K562 (cell line): Measurements from ENCODE around the gene F2RL1. TPM values are rescaled to one million over a fixed set of nuclear protein-coding genes. Genes with fewer than 3 reads are reported as not detected.

ENCODE experiments used
- ATAC-seq: fragments of 200-7000 bp; cut with Tn5 transposase; 3 replicates; pipeline ENCODE4 v1.9.1; 2020; ENCODE audit warnings: moderate library complexity
- BruUV-seq: library from RNA; stranded (reverse); fragments of 400-500 nt; replicated peaks from 2 replicates; lab custom pipeline; 2021; lab: Mats Ljungman, UMichigan
- CTCF ChIA-PET: fragments of 300-600 bp; formaldehyde crosslinking; extraction: SDS; loops from one replicate; lab custom pipeline; 2021; ENCODE audit warnings: low intra/inter-chr PET ratio; lab: Yijun Ruan, JAX
- POLR2A ChIA-PET: fragments of 300-600, 350-650 bp; sonication (Branson Sonifier 250); formaldehyde crosslinking; extraction: SDS; loops from one replicate; lab custom pipeline; 2021; ENCODE audit warnings: antibody characterized with exemption, inconsistent platforms; lab: Yijun Ruan, JAX
- DNase-seq, 4 experiments: peaks; one replicate each; pipeline versions ENCODE4 v3.0.0 to v3.0.0-alpha.2; 2011 to 2018; ENCODE audit warnings: low spot score in 3 of 4, mixed read lengths in 3 of 4; ENCODE audit errors: extremely low read depth in 1 of 4
- FAIRE-seq: peaks from 2 replicates; lab custom pipeline; 2011; peaks lifted over from hg19 to GRCh38; lab: Jason Lieb, UNC
- H2AFZ ChIP-seq: 2 replicates; pipeline ENCODE4 v1.6.0; 2011; ENCODE audit warnings: low read depth, low read length, control low read depth, inconsistent platforms
- H3K27ac ChIP-seq: fragments of 200-600 bp; 3 replicates; pipeline ENCODE4 v1.8.0; 2011; ENCODE audit warnings: low read depth, mild to moderate bottlenecking, control low read depth, inconsistent platforms, low read length, moderate library complexity, mixed read lengths; ENCODE audit errors: extremely low read depth
- H3K27me3 ChIP-seq, 2 experiments: fragments of 300-600 bp in 1 of 2; 2 replicates in 1 of 2; 3 replicates in 1 of 2; pipeline versions ENCODE4 v1.6.0 to v1.8.0; 2011; ENCODE audit warnings: inconsistent platforms in 2 of 2, low read length in 2 of 2, mild to moderate bottlenecking in 1 of 2, mixed read lengths in 1 of 2, moderate library complexity in 1 of 2; ENCODE audit not compliant: control insufficient read depth in 2 of 2, insufficient read depth in 2 of 2
- H3K36me3 ChIP-seq: fragments of 300-600 bp; 3 replicates; pipeline ENCODE4 v1.8.0; 2011; ENCODE audit warnings: mild to moderate bottlenecking, low read length, inconsistent platforms; ENCODE audit not compliant: control insufficient read depth, insufficient read depth
- H3K4me1 ChIP-seq, 2 experiments: fragments of 200-600 bp in 1 of 2; replicated peaks in 1 of 2; 2 replicates in 1 of 2; 3 replicates in 1 of 2; pipeline versions ENCODE4 v1.5.1 to v1.8.0; 2011; ENCODE audit warnings: inconsistent platforms in 2 of 2, low read length in 2 of 2, mild to moderate bottlenecking in 1 of 2, mixed read lengths in 1 of 2, moderate library complexity in 1 of 2; ENCODE audit not compliant: control insufficient read depth in 2 of 2, insufficient read depth in 2 of 2
- H3K4me2 ChIP-seq: 2 replicates; pipeline ENCODE4 v1.6.1; 2011; ENCODE audit warnings: low read length, control low read depth, inconsistent platforms, mixed read lengths; ENCODE audit not compliant: insufficient read depth
- H3K4me3 ChIP-seq: fragments of 200-600 bp; sonication (generic), shearing (Covaris generic); 2 replicates; pipeline ENCODE4 v1.5.1; 2016; ENCODE audit warnings: control low read depth, inconsistent platforms
- H3K79me2 ChIP-seq: fragments of 200-600 bp; 3 replicates; pipeline ENCODE4 v1.8.0; 2011; ENCODE audit warnings: low read length, inconsistent platforms; ENCODE audit not compliant: control insufficient read depth, insufficient read depth
- H3K9ac ChIP-seq, 2 experiments: 2 replicates each; pipeline versions ENCODE4 v1.6.0 to v1.6.1; 2011; ENCODE audit warnings: low read depth in 2 of 2, low read length in 2 of 2, control low read depth in 1 of 2, inconsistent platforms in 1 of 2, mild to moderate bottlenecking in 1 of 2, mixed read lengths in 1 of 2; ENCODE audit not compliant: insufficient read depth in 1 of 2
- H3K9me1 ChIP-seq: one replicate; pipeline ENCODE4 v1.6.0; 2011; ENCODE audit warnings: inconsistent platforms, mild to moderate bottlenecking, low read length, moderate library complexity; ENCODE audit not compliant: control insufficient read depth, insufficient read depth
- H3K9me3 ChIP-seq: replicated peaks from 2 replicates; pipeline ENCODE4 v1.5.1; 2011; ENCODE audit warnings: low read depth, low read length, inconsistent platforms; ENCODE audit not compliant: control insufficient read depth, insufficient read depth
- H4K20me1 ChIP-seq: replicated peaks from 2 replicates; pipeline ENCODE4 v1.6.1; 2011; ENCODE audit warnings: low read length, inconsistent platforms, mixed read lengths; ENCODE audit not compliant: control insufficient read depth, insufficient read depth
- CCNT2 ChIP-seq: IDR thresholded peaks from 2 replicates; pipeline ENCODE4 v1.6.1; 2011; ENCODE audit warnings: borderline replicate concordance, low read depth, mild to moderate bottlenecking, moderate library complexity, mixed read lengths, low read length; ENCODE audit not compliant: insufficient read length; ENCODE audit errors: extremely low read depth
- CEBPB ChIP-seq: fragments of 450-650 bp; IDR thresholded peaks from 2 replicates; pipeline ENCODE4 v1.6.1; 2016; ENCODE audit warnings: missing genetic modification characterization, missing compliant biosample characterization
- SMARCE1 ChIP-seq: fragments of 450-650 bp; IDR thresholded peaks from 2 replicates; pipeline ENCODE4 v1.7.1; 2016; ENCODE audit warnings: mild to moderate bottlenecking
- ZBTB7A ChIP-seq: IDR thresholded peaks from 2 replicates; pipeline ENCODE4 v1.6.1; 2011; ENCODE audit warnings: low read depth, mild to moderate bottlenecking, low read length, moderate library complexity, borderline replicate concordance; ENCODE audit not compliant: control insufficient read depth
- ZFP30 ChIP-seq: fragments of 250-450 bp; sonication (Bioruptor Pico); IDR thresholded peaks from 2 replicates; pipeline ENCODE4 v1.8.0; 2022; ENCODE audit warnings: moderate library complexity, mild to moderate bottlenecking, inconsistent platforms, borderline replicate concordance
- ZNF584 ChIP-seq: fragments of 200-800 bp; sonication (Bioruptor generic); IDR thresholded peaks from 2 replicates; pipeline ENCODE4 v1.6.1; 2016; ENCODE audit warnings: low read depth, mild to moderate bottlenecking, missing genetic modification characterization, missing compliant biosample characterization
- WGBS: fragments of 100-300 bp; shearing (Covaris generic); methylation state at CpG from one replicate; pipeline ENCODE4 v1.1.6; 2016; ENCODE audit warnings: low coverage, mixed read lengths; ENCODE audit not compliant: insufficient coverage; ENCODE audit errors: missing lambda C conversion rate; 5-methylcytosine and 5-hydroxymethylcytosine counted together
- in situ Hi-C: fragments of 300-500 bp; cut with MboI; formaldehyde crosslinking; loops from 4 replicates; pipeline ENCODE4 v1.15.0; 2018; ENCODE audit warnings: inconsistent platforms, mixed read lengths
- intact Hi-C: fragments of 100-400 bp; cut with micrococcal nuclease; formaldehyde crosslinking; loops from 2 replicates; pipeline ENCODE4 v1.14.2; 2022
- polyA plus RNA-seq, 8 experiments: library from polyadenylated mRNA; depleted of rRNA in 4 of 8; stranded (reverse) in 5 of 8; unstranded in 3 of 8; fragments of >200 nt; fragmentation: Nextera tagmentation in 2 of 8; fragmentation: Illumina TruSeq in 1 of 8; extraction: Ambion mirVana in 2 of 8; extraction: Trizol in 1 of 8; gene quantifications; 2 replicates each; pipeline versions ENCODE4 v1.2.1 to v1.2.3, GENCODE V29; 2011 to 2014; ENCODE audit warnings: inconsistent platforms in 1 of 8, missing spikeins in 1 of 8
- total RNA-seq, 7 experiments: library from RNA; depleted of rRNA in 6 of 7; stranded (reverse); fragments of >200 nt in 6 of 7; fragmentation: Illumina TruSeq in 2 of 7; extraction: Trizol in 2 of 7; gene quantifications; 2 replicates each; pipeline versions ENCODE4 v1.2.1 to v1.2.3, GENCODE V29; 2011 to 2021; ENCODE audit warnings: low replicate concordance in 1 of 7
- TF ChIP-seq, protein P1 (sequence below): sonication (generic); formaldehyde crosslinking; IDR thresholded peaks from 2 replicates; pipeline ENCODE4 v1.8.1; 2022; ENCODE audit warnings: missing genetic modification reagents
- TF ChIP-seq, protein P2 (sequence below): fragments of 250-450 bp; sonication (Bioruptor Pico); IDR thresholded peaks from 2 replicates; pipeline ENCODE4 v1.8.0; 2021; ENCODE audit warnings: moderate library complexity, mild to moderate bottlenecking, inconsistent platforms

Gene F2RL1
- total and polyA plus RNA-seq, 9 of the 15 experiments (the other 6 are each of a cell fraction or from before 2014, with no cell fraction given): 0.03 to 0.50 (median 0.27) TPM; not detected in 6

DNA sequence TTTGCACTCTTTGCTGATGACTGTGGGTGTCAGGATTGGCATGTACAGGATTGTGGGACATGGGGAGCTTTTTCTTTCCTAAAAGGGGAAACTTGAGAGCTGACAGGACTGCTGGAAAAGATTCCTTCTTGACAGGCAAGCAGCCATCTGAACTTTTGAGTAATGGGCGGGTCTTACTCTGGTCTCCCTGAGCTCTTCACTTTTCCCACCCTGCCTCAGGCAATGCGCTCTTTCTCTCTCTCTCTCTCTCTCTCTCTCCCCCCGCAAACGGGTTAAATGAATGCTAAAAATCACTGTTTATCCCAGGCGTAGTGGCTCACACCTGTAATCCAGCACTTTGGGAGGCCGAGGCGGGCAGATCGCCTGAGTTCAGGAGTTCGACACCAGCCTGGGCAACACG lies 37.1 kb upstream of the F2RL1 start (continued):
- TF ChIP-seq CCNT2: no peak
- no peak for TF ChIP-seq CEBPB (tag)
- TF ChIP-seq ZFP30 (CRISPR knock-in tag): no peak

DNA sequence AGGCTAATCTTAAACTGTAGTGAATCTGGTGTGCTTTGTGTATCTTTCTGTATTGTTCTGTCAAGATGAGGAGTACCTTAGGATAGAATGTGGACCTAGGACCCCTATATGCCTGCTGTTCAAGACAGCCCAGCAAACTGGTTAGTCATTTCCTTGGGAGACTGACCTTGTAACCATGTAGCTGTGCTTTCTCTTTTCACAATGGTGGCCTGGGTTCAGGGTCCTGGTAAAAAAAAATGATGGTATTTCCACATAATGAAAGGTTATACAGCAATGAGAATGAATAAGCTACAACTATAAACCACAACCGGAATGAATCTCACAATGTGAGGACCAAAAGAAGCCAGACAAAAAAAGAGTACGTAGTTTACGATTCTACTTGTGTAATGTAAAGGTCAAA lies 36.4 kb upstream of the F2RL1 start:
- POLR2A ChIA-PET: interaction anchor here (1.1 kb wide), 1 partner anchor 14 kb away, joined by 5 read pairs; no protein-coding TSS in a partner anchor

More for the DNA sequence above, 36.4 kb upstream of the F2RL1 start:
- DNase-seq: no peak
- CTCF ChIA-PET: no interaction called here
- Histone ChIP-seq H3K4me2 (no peak overlapping the region), H3K36me3 (no peaks in the 10 kb centered on the region), H3K4me1 (no peaks in the 10 kb centered on the region; a peak in 1 of 5 replicates), H3K4me3 (no peak overlapping the region), H3K9me3 (no peaks in the 10 kb centered on the region), H2AFZ (no peak overlapping the region), H3K79me2 (no peaks in the 10 kb centered on the region), H3K27ac (no peak overlapping the region), H3K9ac (no peak overlapping the region), H4K20me1 (no peaks in the 10 kb centered on the region), H3K27me3 (peaks cover 0 to 2% of the 10 kb centered on the region in 2 experiments; a peak in 2 of 5 replicates), H3K9me1 (no peaks in the 10 kb centered on the region)
- TF ChIP-seq, protein P1, sequence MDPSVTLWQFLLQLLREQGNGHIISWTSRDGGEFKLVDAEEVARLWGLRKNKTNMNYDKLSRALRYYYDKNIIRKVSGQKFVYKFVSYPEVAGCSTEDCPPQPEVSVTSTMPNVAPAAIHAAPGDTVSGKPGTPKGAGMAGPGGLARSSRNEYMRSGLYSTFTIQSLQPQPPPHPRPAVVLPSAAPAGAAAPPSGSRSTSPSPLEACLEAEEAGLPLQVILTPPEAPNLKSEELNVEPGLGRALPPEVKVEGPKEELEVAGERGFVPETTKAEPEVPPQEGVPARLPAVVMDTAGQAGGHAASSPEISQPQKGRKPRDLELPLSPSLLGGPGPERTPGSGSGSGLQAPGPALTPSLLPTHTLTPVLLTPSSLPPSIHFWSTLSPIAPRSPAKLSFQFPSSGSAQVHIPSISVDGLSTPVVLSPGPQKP (CRISPR knock-in tag): no peak
- TF ChIP-seq, protein P2, sequence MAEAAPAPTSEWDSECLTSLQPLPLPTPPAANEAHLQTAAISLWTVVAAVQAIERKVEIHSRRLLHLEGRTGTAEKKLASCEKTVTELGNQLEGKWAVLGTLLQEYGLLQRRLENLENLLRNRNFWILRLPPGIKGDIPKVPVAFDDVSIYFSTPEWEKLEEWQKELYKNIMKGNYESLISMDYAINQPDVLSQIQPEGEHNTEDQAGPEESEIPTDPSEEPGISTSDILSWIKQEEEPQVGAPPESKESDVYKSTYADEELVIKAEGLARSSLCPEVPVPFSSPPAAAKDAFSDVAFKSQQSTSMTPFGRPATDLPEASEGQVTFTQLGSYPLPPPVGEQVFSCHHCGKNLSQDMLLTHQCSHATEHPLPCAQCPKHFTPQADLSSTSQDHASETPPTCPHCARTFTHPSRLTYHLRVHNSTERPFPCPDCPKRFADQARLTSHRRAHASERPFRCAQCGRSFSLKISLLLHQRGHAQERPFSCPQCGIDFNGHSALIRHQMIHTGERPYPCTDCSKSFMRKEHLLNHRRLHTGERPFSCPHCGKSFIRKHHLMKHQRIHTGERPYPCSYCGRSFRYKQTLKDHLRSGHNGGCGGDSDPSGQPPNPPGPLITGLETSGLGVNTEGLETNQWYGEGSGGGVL: no peak
- no peak for TF ChIP-seq SMARCE1
- TF ChIP-seq ZBTB7A: no peak
- no peak for TF ChIP-seq ZNF584 (CRISPR knock-in tag)
- no TSS peak for BruUV-seq
- WGBS: 25% methylated on average over 3 of the region's 3 CpGs
- no peak for ATAC-seq
- no peak for FAIRE-seq
- intact Hi-C loops: no loop called here
- in situ Hi-C loops: loop anchor here (5.0 kb wide), 1 partner anchor 185 kb away; no protein-coding TSS in a partner anchor
